ENCODE results near the gene CD81. TPM values are rescaled to one million over a fixed set of nuclear protein-coding genes. Genes with fewer than 3 reads are reported as not detected.

Gene CD81
- total and polyA plus RNA-seq, 10 of the 15 experiments (the other 5 are each of a cell fraction or from before 2014, with no cell fraction given): 2.0 to 145 (median 57.2) TPM

DNA sequence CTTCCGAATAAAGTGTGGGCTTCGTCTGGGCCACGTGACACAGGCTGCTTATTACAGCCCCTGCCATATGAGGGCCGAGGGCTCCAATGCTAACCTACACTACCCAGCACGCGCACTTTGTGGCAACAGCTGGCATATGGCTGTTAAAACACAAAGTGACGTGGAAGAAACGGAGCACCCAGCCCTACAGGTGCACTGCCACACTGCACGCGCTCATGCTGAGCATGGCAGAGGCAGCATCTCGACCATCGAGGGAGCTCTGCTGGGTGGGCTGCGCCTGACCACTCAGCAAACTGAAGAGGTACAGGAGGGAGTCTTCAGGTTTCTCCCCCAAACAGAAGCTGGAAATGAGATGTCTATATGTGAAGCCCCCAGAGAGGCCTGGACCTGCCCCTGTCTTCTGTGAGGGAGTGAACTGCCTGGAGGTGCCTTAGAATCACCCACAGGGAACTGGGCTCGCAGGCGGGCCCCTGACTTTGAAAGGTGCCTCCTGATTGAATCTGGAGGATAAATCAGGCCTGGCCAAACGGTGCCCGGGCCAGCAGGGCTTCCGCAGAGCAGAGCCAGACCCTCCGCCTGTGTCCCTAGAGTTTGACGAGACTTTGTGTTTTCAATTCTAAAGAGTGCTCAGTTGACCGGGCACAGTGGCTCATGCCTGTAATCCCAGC lies 41.7 kb downstream of the CD81 start:
- ChIA-PET CTCF (interaction anchor here (0.8 to 9.5 kb wide), 10 partner anchors 10 to 469 kb away, joined by 3 to 271 read pairs (median 6); partner anchors contain the start of genes C11orf21, TSPAN32 and TSSC4), SMC1A (ENCODE audit: uncharacterized antibody, unreplicated experiment) (interaction anchor here (0.9 to 3.4 kb wide), 3 partner anchors 110 to 220 kb away, joined by 3 to 60 read pairs (median 4); no protein-coding TSS in a partner anchor), RAD21 (ENCODE audit: unreplicated experiment) (interaction anchor here (0.7 to 7.3 kb wide), 7 partner anchors 18 to 220 kb away, joined by 3 to 187 read pairs (median 5); partner anchors contain the start of genes C11orf21, TSPAN32 and TSSC4), POLR2A (no interaction called here)
- BruUV-seq (replicated peaks): no TSS peak
- Histone ChIP-seq H3K4me3 (no peak overlapping the region), H3K4me1 (ENCODE audit: control insufficient read depth, insufficient read depth, low read length) (no peaks in the 10 kb centered on the region), H3K79me2 (ENCODE audit: control insufficient read depth, insufficient read depth, low read length) (no peaks in the 10 kb centered on the region), H3K27ac (ENCODE audit: control insufficient read depth, insufficient read depth) (no peak overlapping the region), H3K27me3 (replicated peaks in 1 of 2; ENCODE audit: control insufficient read depth in 2 of 2, insufficient read depth in 2 of 2, low read length in 1 of 2) (no peaks in the 10 kb centered on the region), H3K36me3 (ENCODE audit: control insufficient read depth in 2 of 2, insufficient read depth in 2 of 2, low read length in 1 of 2) (no peaks in the 10 kb centered on the region), H4K20me1 (ENCODE audit: control insufficient read depth, insufficient read depth) (no peaks in the 10 kb centered on the region), H2AFZ (ENCODE audit: control insufficient read depth, low read depth, low read length) (no peak overlapping the region), H3K4me2 (ENCODE audit: control insufficient read depth, insufficient read depth) (no peak overlapping the region), H3K9me3 (replicated peaks; ENCODE audit: control insufficient read depth, insufficient read depth, low read length) (no peaks in the 10 kb centered on the region), H3K9ac (ENCODE audit: control insufficient read depth, insufficient read depth, low read length) (no peak overlapping the region)
- no peak for TF ChIP-seq BCL3 (IDR thresholded peaks at IDR 0.05; ENCODE audit: borderline replicate concordance, insufficient read depth, low read depth, low read length, poor library complexity, severe bottlenecking)
- no peak for TF ChIP-seq NKRF (conservative IDR thresholded peaks at IDR 0.05)
- TF ChIP-seq RUNX3 (IDR thresholded peaks at IDR 0.05; ENCODE audit: low read length): no peak
- TF ChIP-seq ZNF217 (IDR thresholded peaks at IDR 0.05): no peak
- no peak for TF ChIP-seq TCF7 (IDR thresholded peaks at IDR 0.05; ENCODE audit: borderline replicate concordance)
- TF ChIP-seq SMC3 (IDR thresholded peaks at IDR 0.05; ENCODE audit: borderline replicate concordance, low read length): no peak
- TF ChIP-seq NFYB (IDR thresholded peaks at IDR 0.05; ENCODE audit: insufficient read depth, low read depth, low read length): no peak
- TF ChIP-seq IRF4 (IDR thresholded peaks at IDR 0.05; ENCODE audit: low read depth, low read length): no peak
- TF ChIP-seq NFIC (IDR thresholded peaks at IDR 0.05; ENCODE audit: low read depth, low read length): no peak
- TF ChIP-seq DPF2 (IDR thresholded peaks at IDR 0.05): no peak
- TF ChIP-seq EED (IDR thresholded peaks at IDR 0.05; ENCODE audit: low read depth): no peak
- no peak for TF ChIP-seq STAT3 (IDR thresholded peaks at IDR 0.05; ENCODE audit: low read depth, low read length)
- no peak for TF ChIP-seq BCLAF1 (IDR thresholded peaks at IDR 0.05)
- no peak for FAIRE-seq
- no peak for ATAC-seq
- intact Hi-C loops (cut with micrococcal nuclease; ENCODE audit: unreplicated experiment) (loop anchor here (1.0 kb wide), 1 partner anchor 114 kb away; no protein-coding TSS in a partner anchor), in situ Hi-C loops (cut with MboI) (loop anchor here (5.0 kb wide), 2 partner anchors 107 to 217 kb away; no protein-coding TSS in a partner anchor)
- DNase-seq (ENCODE audit: low read depth, low spot score): no peak
- 51% methylated on average over 21 of the region's 21 CpGs for WGBS (ENCODE audit: insufficient coverage, insufficient replicate concordance, low lambda C conversion rate, missing lambda C conversion rate)

Measured in GM12878 (cell line).